Measurements from ENCODE around the gene NME4. TPM values are rescaled to one million over a fixed set of nuclear protein-coding genes. Genes with fewer than 3 reads are reported as not detected.

The NME4 gene
- total and polyA plus RNA-seq, 10 of the 15 experiments (the other 5 are each of a cell fraction or from before 2014, with no cell fraction given), result 11.0 to 235 (median 97.7) TPM

DNA sequence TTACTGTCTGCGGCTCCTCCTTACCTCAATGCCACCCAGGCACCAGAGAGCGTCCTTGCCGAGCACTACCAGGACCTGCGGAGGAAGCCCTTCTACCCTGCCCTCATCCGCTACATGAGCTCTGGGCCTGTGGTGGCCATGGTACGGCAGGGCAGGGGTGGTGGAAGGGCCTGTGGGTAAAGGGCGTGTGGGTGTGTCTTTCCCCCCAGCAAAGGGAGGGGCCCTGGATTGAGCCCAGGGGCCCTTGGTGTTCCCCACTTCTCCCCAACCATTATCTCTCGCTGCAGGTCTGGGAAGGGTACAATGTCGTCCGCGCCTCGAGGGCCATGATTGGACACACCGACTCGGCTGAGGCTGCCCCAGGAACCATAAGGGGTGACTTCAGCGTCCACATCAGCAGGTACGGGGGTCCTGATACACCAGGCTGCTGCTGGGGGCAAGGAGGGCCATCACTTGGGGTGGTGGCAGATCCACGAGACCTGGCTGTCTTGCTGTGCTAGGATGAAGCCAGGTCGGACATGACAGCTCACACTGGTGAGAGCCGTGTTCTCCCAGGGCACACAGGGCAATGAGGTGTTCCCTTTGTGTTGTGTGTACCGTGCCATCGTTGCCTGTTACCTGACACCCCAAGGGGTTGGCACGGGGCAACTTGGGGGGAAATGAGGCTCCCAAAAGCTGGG, 2.5 kb downstream of the NME4 start:
- RAD21 ChIA-PET (ENCODE audit: unreplicated experiment), result no interaction called here

DNA sequence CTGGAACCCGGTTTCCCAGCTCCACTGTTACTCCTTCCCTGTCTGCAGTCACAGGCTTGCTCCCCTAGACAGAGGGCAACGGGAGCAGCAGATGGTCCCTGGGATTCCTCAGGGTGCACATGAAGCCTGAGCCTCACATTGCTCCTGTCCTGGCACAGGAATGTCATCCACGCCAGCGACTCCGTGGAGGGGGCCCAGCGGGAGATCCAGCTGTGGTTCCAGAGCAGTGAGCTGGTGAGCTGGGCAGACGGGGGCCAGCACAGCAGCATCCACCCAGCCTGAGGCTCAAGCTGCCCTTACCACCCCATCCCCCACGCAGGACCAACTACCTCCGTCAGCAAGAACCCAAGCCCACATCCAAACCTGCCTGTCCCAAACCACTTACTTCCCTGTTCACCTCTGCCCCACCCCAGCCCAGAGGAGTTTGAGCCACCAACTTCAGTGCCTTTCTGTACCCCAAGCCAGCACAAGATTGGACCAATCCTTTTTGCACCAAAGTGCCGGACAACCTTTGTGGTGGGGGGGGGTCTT, 3.1 kb downstream of the NME4 start:
- DNase-seq (ENCODE audit: low read depth, low spot score) (no peak), ATAC-seq (no peak), FAIRE-seq (no peak)
- peak overlapping the region; percentile 73 for H3K4me2 ChIP-seq (ENCODE audit: control insufficient read depth, insufficient read depth)
- H3K27me3 ChIP-seq (replicated peaks in 1 of 2; ENCODE audit: control insufficient read depth in 2 of 2, insufficient read depth in 2 of 2, low read length in 1 of 2), result no peaks in the 10 kb centered on the region
- in situ Hi-C loops (cut with MboI), result no loop called here
- intact Hi-C loops (cut with micrococcal nuclease; ENCODE audit: unreplicated experiment), result no loop called here
- RAD21 ChIA-PET (ENCODE audit: unreplicated experiment), result no interaction called here
- H3K4me1 ChIP-seq (ENCODE audit: control insufficient read depth, insufficient read depth, low read length), result peaks cover 11% of the 10 kb centered on the region; the same call in 1 of the 2 replicates
- peaks cover 2% of the 10 kb centered on the region; the same call in 1 of the 2 replicates for H3K79me2 ChIP-seq (ENCODE audit: control insufficient read depth, insufficient read depth, low read length)
- H3K4me3 ChIP-seq, result peak overlapping the region; percentile 97
- POLR2A ChIA-PET, result interaction anchor here (0.6 to 2.5 kb wide), 3 partner anchors 17 to 126 kb away, joined by 3 to 9 read pairs (median 4); no protein-coding TSS in a partner anchor
- CTCF ChIA-PET, result interaction anchor here (1.0 kb wide), 1 partner anchor 8 kb away, joined by 3 read pairs; no protein-coding TSS in a partner anchor
- peak overlapping the region; percentile 73; the same call in 1 of the 2 replicates for H3K27ac ChIP-seq (ENCODE audit: control insufficient read depth, insufficient read depth)
- H2AFZ ChIP-seq (ENCODE audit: control insufficient read depth, low read depth, low read length), result no peak overlapping the region
- H3K9me3 ChIP-seq (replicated peaks; ENCODE audit: control insufficient read depth, insufficient read depth, low read length), result no peaks in the 10 kb centered on the region
- TSS peak; percentile 44 for BruUV-seq (replicated peaks)
- 67% methylated on average over 10 of the region's 10 CpGs for WGBS (ENCODE audit: insufficient coverage, insufficient replicate concordance, low lambda C conversion rate, missing lambda C conversion rate)
- H3K36me3 ChIP-seq (ENCODE audit: control insufficient read depth in 2 of 2, insufficient read depth in 2 of 2, low read length in 1 of 2), result no peaks in the 10 kb centered on the region
- no peaks in the 10 kb centered on the region for H4K20me1 ChIP-seq (ENCODE audit: control insufficient read depth, insufficient read depth)
- SMC1A ChIA-PET (ENCODE audit: uncharacterized antibody, unreplicated experiment), result interaction anchor here (0.9 to 1.7 kb wide), 2 partner anchors 17 to 51 kb away, joined by 3 to 5 read pairs; no protein-coding TSS in a partner anchor
- peak overlapping the region; percentile 88; the same call in 1 of the 2 replicates for H3K9ac ChIP-seq (ENCODE audit: control insufficient read depth, insufficient read depth, low read length)
- TF ChIP-seq BCL11A (IDR thresholded peaks at IDR 0.05; ENCODE audit: low read depth, low read length) (no peak), MEF2A (IDR thresholded peaks at IDR 0.05; ENCODE audit: insufficient read depth, low read depth, low read length) (no peak), TCF12 (IDR thresholded peaks at IDR 0.05; ENCODE audit: low read depth, low read length) (no peak)
- TF ChIP-seq, protein P1, sequence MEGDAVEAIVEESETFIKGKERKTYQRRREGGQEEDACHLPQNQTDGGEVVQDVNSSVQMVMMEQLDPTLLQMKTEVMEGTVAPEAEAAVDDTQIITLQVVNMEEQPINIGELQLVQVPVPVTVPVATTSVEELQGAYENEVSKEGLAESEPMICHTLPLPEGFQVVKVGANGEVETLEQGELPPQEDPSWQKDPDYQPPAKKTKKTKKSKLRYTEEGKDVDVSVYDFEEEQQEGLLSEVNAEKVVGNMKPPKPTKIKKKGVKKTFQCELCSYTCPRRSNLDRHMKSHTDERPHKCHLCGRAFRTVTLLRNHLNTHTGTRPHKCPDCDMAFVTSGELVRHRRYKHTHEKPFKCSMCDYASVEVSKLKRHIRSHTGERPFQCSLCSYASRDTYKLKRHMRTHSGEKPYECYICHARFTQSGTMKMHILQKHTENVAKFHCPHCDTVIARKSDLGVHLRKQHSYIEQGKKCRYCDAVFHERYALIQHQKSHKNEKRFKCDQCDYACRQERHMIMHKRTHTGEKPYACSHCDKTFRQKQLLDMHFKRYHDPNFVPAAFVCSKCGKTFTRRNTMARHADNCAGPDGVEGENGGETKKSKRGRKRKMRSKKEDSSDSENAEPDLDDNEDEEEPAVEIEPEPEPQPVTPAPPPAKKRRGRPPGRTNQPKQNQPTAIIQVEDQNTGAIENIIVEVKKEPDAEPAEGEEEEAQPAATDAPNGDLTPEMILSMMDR (IDR thresholded peaks at IDR 0.05 in 2 of 3, conservative IDR thresholded peaks at IDR 0.05 in 1 of 3; ENCODE audit: control insufficient read depth in 2 of 3, extremely low read depth in 1 of 3, insufficient read depth in 1 of 3, low read depth in 3 of 3, low read length in 3 of 3), result no peak
- TF ChIP-seq, protein P2, sequence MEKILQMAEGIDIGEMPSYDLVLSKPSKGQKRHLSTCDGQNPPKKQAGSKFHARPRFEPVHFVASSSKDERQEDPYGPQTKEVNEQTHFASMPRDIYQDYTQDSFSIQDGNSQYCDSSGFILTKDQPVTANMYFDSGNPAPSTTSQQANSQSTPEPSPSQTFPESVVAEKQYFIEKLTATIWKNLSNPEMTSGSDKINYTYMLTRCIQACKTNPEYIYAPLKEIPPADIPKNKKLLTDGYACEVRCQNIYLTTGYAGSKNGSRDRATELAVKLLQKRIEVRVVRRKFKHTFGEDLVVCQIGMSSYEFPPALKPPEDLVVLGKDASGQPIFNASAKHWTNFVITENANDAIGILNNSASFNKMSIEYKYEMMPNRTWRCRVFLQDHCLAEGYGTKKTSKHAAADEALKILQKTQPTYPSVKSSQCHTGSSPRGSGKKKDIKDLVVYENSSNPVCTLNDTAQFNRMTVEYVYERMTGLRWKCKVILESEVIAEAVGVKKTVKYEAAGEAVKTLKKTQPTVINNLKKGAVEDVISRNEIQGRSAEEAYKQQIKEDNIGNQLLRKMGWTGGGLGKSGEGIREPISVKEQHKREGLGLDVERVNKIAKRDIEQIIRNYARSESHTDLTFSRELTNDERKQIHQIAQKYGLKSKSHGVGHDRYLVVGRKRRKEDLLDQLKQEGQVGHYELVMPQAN (conservative IDR thresholded peaks at IDR 0.05), result no peak

More for the DNA sequence above, 2.5 kb downstream of the NME4 start:
- Histone ChIP-seq H2AFZ (ENCODE audit: control insufficient read depth, low read depth, low read length) (no peak overlapping the region), H3K4me3 (no peak overlapping the region), H4K20me1 (ENCODE audit: control insufficient read depth, insufficient read depth) (no peaks in the 10 kb centered on the region), H3K36me3 (ENCODE audit: control insufficient read depth in 2 of 2, insufficient read depth in 2 of 2, low read length in 1 of 2) (no peaks in the 10 kb centered on the region), H3K27ac (ENCODE audit: control insufficient read depth, insufficient read depth) (no peak overlapping the region), H3K4me2 (ENCODE audit: control insufficient read depth, insufficient read depth) (no peak overlapping the region), H3K9ac (ENCODE audit: control insufficient read depth, insufficient read depth, low read length) (no peak overlapping the region), H3K79me2 (ENCODE audit: control insufficient read depth, insufficient read depth, low read length) (peaks cover 2% of the 10 kb centered on the region; the same call in 1 of the 2 replicates), H3K9me3 (replicated peaks; ENCODE audit: control insufficient read depth, insufficient read depth, low read length) (no peaks in the 10 kb centered on the region), H3K27me3 (replicated peaks in 1 of 2; ENCODE audit: control insufficient read depth in 2 of 2, insufficient read depth in 2 of 2, low read length in 1 of 2) (no peaks in the 10 kb centered on the region), H3K4me1 (ENCODE audit: control insufficient read depth, insufficient read depth, low read length) (peaks cover 11% of the 10 kb centered on the region; the same call in 1 of the 2 replicates)
- POLR2A ChIA-PET, result interaction anchor here (1.3 to 2.5 kb wide), 2 partner anchors 17 to 127 kb away, joined by 4 to 9 read pairs; no protein-coding TSS in a partner anchor
- no peak for DNase-seq (ENCODE audit: low read depth, low spot score)
- ATAC-seq, result no peak
- no peak for TF ChIP-seq PAX8 (IDR thresholded peaks at IDR 0.05)
- no peak for TF ChIP-seq CBX5 (IDR thresholded peaks at IDR 0.05; ENCODE audit: low read depth)
- no peak for TF ChIP-seq PML (IDR thresholded peaks at IDR 0.05; ENCODE audit: low read length)
- no peak for TF ChIP-seq MTA3 (IDR thresholded peaks at IDR 0.05; ENCODE audit: borderline replicate concordance, low read length)
- TF ChIP-seq GATAD2B (conservative IDR thresholded peaks at IDR 0.05; ENCODE audit: low read depth), result no peak
- SMC1A ChIA-PET (ENCODE audit: uncharacterized antibody, unreplicated experiment), result interaction anchor here (0.9 kb wide), 1 partner anchor 50 kb away, joined by 3 read pairs; no protein-coding TSS in a partner anchor
- no peak for FAIRE-seq
- WGBS (ENCODE audit: insufficient coverage, insufficient replicate concordance, low lambda C conversion rate, missing lambda C conversion rate), result 91% methylated on average over 22 of the region's 22 CpGs
- CTCF ChIA-PET, result no interaction called here
- in situ Hi-C loops (cut with MboI), result loop anchor here (10.0 kb wide), 1 partner anchor 265 kb away; the partner anchor contains the start of gene RHOT2
- no TSS peak for BruUV-seq (replicated peaks)
- intact Hi-C loops (cut with micrococcal nuclease; ENCODE audit: unreplicated experiment), result loop anchor here (10.0 kb wide), 2 partner anchors 95 to 265 kb away; partner anchors contain the start of gene RHOT2
